IMR-90 (cell line): Measurements from ENCODE around the gene PCDHGA7.

Source experiments
- CEBPB ChIP-seq: IDR thresholded peaks from 2 replicates; pipeline ENCODE4 v1.6.1; 2012; ENCODE audit warnings: low read depth, low read length, improper control_type of control experiment
- CTCF ChIP-seq: conservative IDR thresholded peaks from 2 replicates; pipeline ENCODE4 v1.5.1; 2012; ENCODE audit warnings: mild to moderate bottlenecking, low read depth, low read length, improper control_type of control experiment
- POLR2A ChIP-seq: IDR thresholded peaks from 2 replicates; pipeline ENCODE4 v1.6.1; 2012; ENCODE audit warnings: mild to moderate bottlenecking, low read depth, low read length
- RFX5 ChIP-seq: IDR thresholded peaks from 2 replicates; pipeline ENCODE4 v1.8.0; 2012; ENCODE audit warnings: low read depth, mild to moderate bottlenecking, low read length, moderate library complexity
- SMC3 ChIP-seq: fragments of 150-350 bp; IDR thresholded peaks from 2 replicates; pipeline ENCODE4 v1.6.1; 2016; ENCODE audit warnings: low read depth, mild to moderate bottlenecking, antibody characterized with exemption, low read length, moderate library complexity

GRCh38 chr5:141413540-141414069 lies 31.1 kb downstream of the PCDHGA7 start:
- TF ChIP-seq CTCF (no peak), POLR2A (no peak), SMC3 (no peak), CEBPB (no peak), RFX5 (no peak)
